PC-9 (cell line): ENCODE measurements around the gene HHIPL1. TPM values are rescaled to one million over a fixed set of nuclear protein-coding genes. Genes with fewer than 3 reads are reported as not detected.

Experiments
- BruUV-seq: library from RNA; stranded (reverse); fragments of 400-500 nt; replicated peaks from 2 replicates; lab custom pipeline; 2021; lab: Mats Ljungman, UMichigan
- CTCF ChIA-PET: fragments of 300-600 bp; sonication (Branson Sonifier 250); formaldehyde crosslinking; loops from one replicate; lab custom pipeline; 2022; ENCODE audit warnings: antibody characterized with exemption; lab: Charles Lee
- POLR2A ChIA-PET: fragments of 300-600 bp; sonication (Branson Sonifier 250); formaldehyde crosslinking; loops from one replicate; lab custom pipeline; 2022; ENCODE audit warnings: antibody characterized with exemption; ENCODE audit not compliant: unreplicated experiment; lab: Charles Lee
- DNase-seq, 2 experiments: peaks; one replicate each; pipeline versions ENCODE4 v3.0.0 to v3.0.0-alpha.2; 2015 to 2022; ENCODE audit warnings: mixed read lengths in 1 of 2
- H2AFZ ChIP-seq: fragments of 200-600 bp; sonication (generic); 2 replicates; pipeline ENCODE4 v1.8.1; 2017; ENCODE audit warnings: antibody characterized with exemption
- H3F3A ChIP-seq: fragments of 200-600 bp; sonication (generic); 2 replicates; pipeline ENCODE4 v1.8.1; 2017; ENCODE audit warnings: antibody characterized with exemption, mild to moderate bottlenecking, low read depth; ENCODE audit not compliant: insufficient read depth
- H3K27ac ChIP-seq: fragments of 200-600 bp; sonication (generic); 2 replicates; pipeline ENCODE4 v1.6.1; 2016; ENCODE audit warnings: mixed run types
- H3K27me3 ChIP-seq: fragments of 200-600 bp; sonication (generic); 2 replicates; pipeline ENCODE4 v1.6.1; 2016; ENCODE audit warnings: low read depth, mixed run types; ENCODE audit not compliant: insufficient read depth
- H3K36me3 ChIP-seq: fragments of 200-600 bp; sonication (generic); 2 replicates; pipeline ENCODE4 v1.6.1; 2016; ENCODE audit warnings: low read depth, mixed run types
- H3K4me1 ChIP-seq: fragments of 200-600 bp; sonication (generic); replicated peaks from 2 replicates; pipeline ENCODE4 v1.6.1; 2016; ENCODE audit warnings: mixed run types; ENCODE audit not compliant: insufficient read depth
- H3K4me2 ChIP-seq: fragments of 200-600 bp; sonication (generic); 2 replicates; pipeline ENCODE4 v1.6.1; 2017; ENCODE audit warnings: mixed run types
- H3K4me3 ChIP-seq: fragments of 200-600 bp; sonication (generic); 2 replicates; pipeline ENCODE4 v1.6.1; 2016; ENCODE audit warnings: mixed run types
- H3K79me2 ChIP-seq: fragments of 200-600 bp; sonication (generic); 2 replicates; pipeline ENCODE4 v1.6.1; 2017; ENCODE audit warnings: low read depth, mixed run types
- H3K9me2 ChIP-seq: fragments of 200-600 bp; sonication (generic); 2 replicates; pipeline ENCODE4 v1.8.1; 2017; ENCODE audit warnings: mild to moderate bottlenecking; ENCODE audit not compliant: insufficient read depth
- H3K9me3 ChIP-seq: fragments of 200-600 bp; sonication (generic); 2 replicates; pipeline ENCODE4 v1.8.1; 2016; ENCODE audit warnings: low read depth; ENCODE audit not compliant: insufficient read depth
- H4K20me1 ChIP-seq: fragments of 200-600 bp; sonication (generic); 2 replicates; pipeline ENCODE4 v1.8.1; 2017; ENCODE audit not compliant: insufficient read depth
- CTCF ChIP-seq: fragments of 200-600 bp; sonication (generic); conservative IDR thresholded peaks from 2 replicates; pipeline ENCODE4 v1.6.1; 2017; ENCODE audit warnings: mixed run types, antibody characterized with exemption, mild to moderate bottlenecking, moderate library complexity
- EZH2 ChIP-seq: fragments of 200-600 bp; sonication (generic); IDR thresholded peaks from 2 replicates; pipeline ENCODE4 v1.8.0; 2017; ENCODE audit warnings: antibody characterized with exemption, low read depth
- intact Hi-C: fragments of 100-400 bp; cut with micrococcal nuclease; formaldehyde crosslinking; loops from one replicate; pipeline ENCODE4 v1.10.0; 2022; ENCODE audit not compliant: unreplicated experiment
- total RNA-seq: library from RNA; stranded (reverse); gene quantifications from 2 replicates; pipeline ENCODE4 v1.2.3, GENCODE V29; 2021

The HHIPL1 gene
- total RNA-seq, 1 experiment from 2014 or later, result 0.28 TPM

- H3K9me3 ChIP-seq, result no peaks in the 10 kb centered on the region
- POLR2A ChIA-PET, result no interaction called here
- 0 out of 2 replicates have a peak, but pooled peaks cover 3% of the 10 kb centered on the region for H3K27me3 ChIP-seq
- H2AFZ ChIP-seq, result no peak overlapping the region
- intact Hi-C loops, result no loop called here
- H4K20me1 ChIP-seq, result no peaks in the 10 kb centered on the region
- H3K4me1 ChIP-seq, result no peaks in the 10 kb centered on the region
- H3F3A ChIP-seq, result no peaks in the 10 kb centered on the region
- no peaks in the 10 kb centered on the region for H3K79me2 ChIP-seq
- CTCF ChIA-PET, result no interaction called here
- DNase-seq, result no peak
- TF ChIP-seq EZH2, result no peak
- no peak for TF ChIP-seq CTCF
- H3K4me3 ChIP-seq, result no peak overlapping the region
- no peaks in the 10 kb centered on the region for H3K36me3 ChIP-seq
- no TSS peak for BruUV-seq
- H3K4me2 ChIP-seq, result no peak overlapping the region
- H3K27ac ChIP-seq, result no peak overlapping the region
- H3K9me2 ChIP-seq, result no peaks in the 10 kb centered on the region
These were observed 12.8 kb downstream of the HHIPL1 start for GRCh38 chr14:99657645-99658155.

GRCh38 chr14:99658218-99658845 lies 13.4 kb downstream of the HHIPL1 start:
- Histone ChIP-seq H2AFZ (no peak overlapping the region), H3K4me2 (no peak overlapping the region), H4K20me1 (no peaks in the 10 kb centered on the region), H3K4me1 (no peaks in the 10 kb centered on the region), H3K9me3 (no peaks in the 10 kb centered on the region), H3K36me3 (no peaks in the 10 kb centered on the region), H3K9me2 (no peaks in the 10 kb centered on the region), H3K27me3 (0 out of 2 replicates have a peak, but pooled peaks cover 3% of the 10 kb centered on the region), H3K79me2 (no peaks in the 10 kb centered on the region), H3K4me3 (no peak overlapping the region), H3F3A (no peaks in the 10 kb centered on the region), H3K27ac (no peak overlapping the region)
- no peak for DNase-seq
- intact Hi-C loops, result no loop called here
- TF ChIP-seq CTCF (no peak), EZH2 (no peak)
- POLR2A ChIA-PET, result no interaction called here
- no TSS peak for BruUV-seq
- CTCF ChIA-PET, result no interaction called here

- TF ChIP-seq CTCF (no peak), EZH2 (no peak)
- H4K20me1 ChIP-seq, result no peaks in the 10 kb centered on the region
- no peaks in the 10 kb centered on the region for H3F3A ChIP-seq
- H3K4me1 ChIP-seq, result no peaks in the 10 kb centered on the region
- H3K9me2 ChIP-seq, result no peaks in the 10 kb centered on the region
- H3K36me3 ChIP-seq, result no peaks in the 10 kb centered on the region
- ChIA-PET CTCF (no interaction called here), POLR2A (no interaction called here)
- H3K4me3 ChIP-seq, result no peak overlapping the region
- H3K4me2 ChIP-seq, result no peak overlapping the region
- intact Hi-C loops, result no loop called here
- BruUV-seq, result no TSS peak
- no peaks in the 10 kb centered on the region for H3K9me3 ChIP-seq
- H3K27ac ChIP-seq, result no peak overlapping the region
- H3K79me2 ChIP-seq, result no peaks in the 10 kb centered on the region
- 0 out of 2 replicates have a peak, but pooled peaks cover 3% of the 10 kb centered on the region for H3K27me3 ChIP-seq
- no peak overlapping the region for H2AFZ ChIP-seq
- DNase-seq, result no peak
These were observed 14.4 kb downstream of the HHIPL1 start for GRCh38 chr14:99659333-99659741.
